GM18909 (cell line): ENCODE results near the gene BRD7.

Experiments used
- ATAC-seq: cut with Tn5 transposase; IDR thresholded peaks from one replicate; pipeline ENCODE4 v1.9.1; 2021; ENCODE audit warnings: mild to moderate bottlenecking; ENCODE audit not compliant: unreplicated experiment, poor library complexity

Gene BRD7

DNA sequence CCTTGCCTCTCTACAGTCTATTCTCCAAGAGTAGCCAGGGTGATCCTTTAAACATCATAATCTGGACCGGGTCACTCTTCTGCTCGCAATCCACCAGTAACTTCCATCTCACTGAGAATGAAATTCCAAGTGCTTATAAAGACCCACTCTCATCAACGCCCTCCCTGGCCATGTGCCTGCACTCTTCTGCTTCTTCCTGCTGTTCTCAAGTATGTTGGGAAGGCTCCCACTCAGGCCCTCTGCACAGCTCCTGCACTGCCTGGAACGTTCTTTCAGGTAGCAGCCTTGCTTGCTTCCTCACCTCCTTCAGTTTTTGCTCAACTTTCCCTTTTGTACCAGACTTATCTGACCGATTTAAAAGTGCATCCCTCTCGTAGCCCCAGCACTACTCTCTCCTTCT, 44.4 kb downstream of the BRD7 start:
- no peak for ATAC-seq

DNA sequence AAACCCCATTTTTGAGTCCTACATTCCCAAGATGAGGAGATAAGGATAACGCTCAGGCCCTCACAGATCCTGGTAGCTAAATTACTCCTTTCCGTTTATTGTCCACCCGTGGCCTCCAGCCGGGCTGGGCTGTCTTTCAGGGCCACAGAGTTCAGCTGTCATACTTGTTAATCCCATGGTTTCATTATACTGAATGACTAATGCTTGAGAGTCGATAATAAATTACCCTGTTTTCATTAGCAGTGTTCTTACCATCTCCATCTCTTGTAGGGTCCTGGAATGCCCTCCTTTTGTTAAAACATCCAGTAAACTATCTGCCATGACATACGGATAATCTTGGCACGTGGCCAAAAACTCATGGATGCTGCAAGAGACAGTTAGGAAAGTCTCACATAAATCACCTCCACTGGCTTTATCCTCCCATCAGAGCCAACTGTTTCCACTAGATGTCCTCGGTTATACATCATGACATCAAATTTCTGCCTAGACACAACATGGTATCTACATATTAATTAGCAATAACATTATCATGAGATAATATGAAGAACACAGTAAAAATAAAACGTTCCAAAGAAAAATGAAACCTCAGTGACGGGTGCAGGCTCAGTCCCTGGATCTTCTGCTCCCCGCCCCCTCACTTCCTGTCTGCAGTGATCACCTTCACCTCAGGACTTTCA, 45.3 kb downstream of the BRD7 start:
- ATAC-seq: no peak

DNA sequence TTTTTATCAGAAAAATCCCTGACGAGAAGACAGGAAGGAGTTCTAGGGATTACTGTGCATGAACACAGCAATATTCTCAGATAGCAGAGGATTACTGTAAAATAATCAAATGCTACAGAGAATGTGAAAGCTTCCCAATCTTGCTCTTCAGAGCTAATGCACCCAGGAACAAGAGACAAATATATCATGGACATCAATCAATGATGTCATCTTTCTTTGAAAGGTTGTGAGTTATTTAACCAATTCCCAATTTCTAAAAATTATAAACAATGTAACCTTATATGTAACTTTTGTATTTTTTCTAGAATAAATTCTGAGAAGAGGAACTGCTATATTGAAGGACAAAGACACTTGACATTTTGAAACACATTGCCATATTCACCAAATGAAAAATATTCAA, 46.5 kb downstream of the BRD7 start:
- ATAC-seq: no peak

DNA sequence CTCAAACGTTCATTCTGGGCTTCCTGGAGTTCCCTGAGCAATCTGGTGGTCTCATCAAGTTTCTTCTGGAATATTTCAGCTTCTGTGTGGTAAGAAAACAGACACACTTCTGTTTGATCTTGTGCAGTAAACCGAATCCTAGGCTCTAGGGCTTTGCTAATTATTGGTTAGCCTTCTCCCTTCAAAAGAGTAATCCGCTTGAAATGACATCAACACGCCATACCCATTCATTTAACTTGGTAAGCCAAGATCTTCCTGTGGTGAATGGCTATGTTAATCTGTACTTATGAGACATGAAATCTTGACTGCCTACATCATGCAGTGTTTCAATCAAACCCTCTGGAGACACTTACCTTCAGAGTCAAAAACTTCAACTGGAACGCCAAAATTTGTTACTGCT, 48.5 kb downstream of the BRD7 start:
- no peak for ATAC-seq

DNA sequence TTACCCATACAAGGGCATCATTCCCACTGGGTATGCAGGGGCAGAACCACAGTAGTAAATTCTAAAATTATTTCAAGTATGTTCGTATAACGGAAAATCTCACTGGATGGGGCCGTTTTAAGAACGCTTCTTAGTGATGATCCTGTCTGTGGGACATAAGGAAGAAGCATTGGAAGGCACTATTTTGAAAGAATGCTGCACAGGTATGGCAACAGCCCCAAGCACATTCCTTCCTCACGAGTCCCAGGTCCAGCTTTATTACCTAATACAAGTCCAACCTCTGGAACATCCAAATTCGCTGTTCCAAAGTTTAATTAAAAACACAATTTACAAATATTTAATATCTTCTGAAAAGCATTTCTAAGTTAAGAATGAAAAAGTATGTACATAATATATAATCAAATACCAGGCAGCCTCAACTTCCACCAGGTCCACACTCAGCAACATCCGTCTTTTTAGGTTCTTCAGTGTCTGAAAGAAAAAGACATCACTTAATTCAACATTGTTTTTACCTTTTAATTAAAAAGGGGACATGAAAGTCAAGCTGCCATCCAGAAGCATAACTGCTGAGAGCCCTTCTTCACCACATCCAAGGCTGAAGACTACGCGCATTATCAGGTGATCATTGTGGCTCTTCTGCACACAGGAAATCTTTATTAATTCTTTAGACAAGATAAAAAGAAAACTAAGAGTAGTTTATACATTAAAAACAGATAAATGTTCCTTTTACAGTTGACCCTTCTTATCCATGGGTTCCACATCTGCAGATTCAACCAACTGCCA, 49.8 kb downstream of the BRD7 start:
- no peak for ATAC-seq

DNA sequence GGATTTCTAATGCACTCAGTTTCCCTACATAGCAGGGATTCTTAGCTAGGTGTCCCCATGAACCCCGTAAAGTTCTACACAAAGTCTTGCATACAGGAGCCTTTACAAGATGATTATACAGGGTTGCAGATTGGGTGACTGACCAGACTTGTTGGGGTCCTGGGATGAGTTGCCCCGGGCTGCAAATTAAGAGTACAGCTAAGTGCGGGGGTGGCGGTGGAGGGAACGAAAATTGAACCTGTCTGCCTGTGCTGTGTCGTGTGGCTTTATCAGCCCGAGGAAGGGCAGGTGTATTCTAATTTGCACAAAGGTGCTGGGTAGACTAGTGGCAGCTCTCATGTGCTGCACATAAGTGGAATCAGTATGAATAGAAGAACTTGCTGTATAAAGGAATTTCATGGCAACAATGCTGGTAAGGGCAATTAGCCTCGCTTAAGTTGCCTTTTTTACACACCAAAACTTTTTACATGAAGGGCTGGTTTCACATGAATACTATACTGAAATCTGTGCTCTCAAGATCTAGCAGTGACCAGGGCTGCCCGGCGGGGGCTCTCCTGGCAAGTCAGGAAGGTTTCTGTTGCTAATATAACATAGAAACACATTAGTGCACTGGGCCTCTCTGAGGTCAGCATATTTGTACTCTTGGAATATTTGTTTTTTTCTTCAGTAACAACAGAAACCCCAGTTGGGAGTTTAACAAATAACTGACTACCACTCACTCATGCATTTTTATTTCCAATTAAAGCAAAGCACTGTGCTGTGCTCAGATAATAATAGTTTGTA, 51.7 kb downstream of the BRD7 start:
- ATAC-seq: no peak

DNA sequence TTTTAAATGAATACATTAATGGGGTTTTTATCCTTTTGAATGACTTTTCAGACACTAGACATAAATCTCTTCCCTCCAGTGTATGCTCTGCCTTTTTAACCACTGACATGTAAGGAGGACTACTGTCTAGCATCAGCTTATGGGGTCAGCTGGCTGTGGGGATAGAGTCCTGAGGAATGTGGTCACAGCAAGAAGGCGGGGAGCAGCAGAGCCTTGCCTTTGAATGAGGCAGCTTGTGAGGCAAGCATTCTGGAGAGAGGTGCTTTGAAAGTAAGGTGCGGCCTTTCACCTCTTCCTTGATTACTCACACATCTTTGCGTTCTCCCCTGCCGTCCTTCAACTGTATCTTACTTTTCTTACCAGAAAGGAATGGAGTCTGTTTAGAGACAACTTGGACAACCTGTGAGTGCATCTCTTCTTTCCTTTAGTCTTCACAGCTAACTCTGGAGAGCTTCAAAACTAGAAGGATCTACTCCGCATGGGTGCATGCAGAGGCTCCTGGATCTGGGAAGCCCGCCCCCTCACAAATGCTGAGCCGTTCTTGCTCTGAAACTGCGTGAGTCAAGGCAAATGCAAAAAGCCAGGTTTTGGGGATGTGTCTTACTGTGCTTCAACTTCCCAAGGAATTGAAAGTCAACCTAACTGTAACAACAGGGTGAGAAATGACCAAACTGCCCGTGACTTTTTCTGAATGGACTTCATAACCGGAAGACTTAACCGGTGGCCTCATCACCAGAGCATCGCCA, 52.5 kb downstream of the BRD7 start:
- no peak for ATAC-seq

DNA sequence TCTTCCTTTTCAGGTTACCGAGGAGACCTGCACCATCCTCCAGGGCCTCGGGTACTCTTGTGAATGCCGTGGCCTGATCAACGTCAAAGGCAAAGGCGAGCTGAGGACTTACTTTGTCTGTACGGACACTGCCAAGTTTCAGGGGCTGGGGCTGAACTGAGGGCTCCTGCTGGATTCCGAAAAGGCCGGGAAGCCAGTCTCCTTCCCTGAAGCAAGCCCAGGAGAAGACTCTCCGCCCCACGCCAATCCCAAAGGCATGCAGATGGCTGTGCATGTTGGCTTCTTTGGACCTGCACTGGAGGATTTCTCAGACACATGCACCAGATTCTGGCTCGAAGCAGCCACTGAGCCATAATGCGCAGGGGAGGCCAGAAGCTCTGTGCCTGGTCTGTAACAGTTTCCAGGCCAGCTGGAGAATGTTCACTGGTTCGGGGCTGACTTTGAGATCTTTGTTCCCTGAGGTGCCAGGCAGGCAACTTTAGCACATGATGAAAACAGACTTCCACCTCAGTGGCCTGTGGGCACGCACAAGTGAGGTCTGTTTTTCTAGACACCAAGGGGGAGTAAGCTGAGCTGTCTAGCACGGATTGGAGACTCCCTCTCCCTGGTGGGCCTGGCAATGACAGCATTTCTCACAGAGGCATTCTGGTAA, 53.3 kb downstream of the BRD7 start:
- no peak for ATAC-seq

DNA sequence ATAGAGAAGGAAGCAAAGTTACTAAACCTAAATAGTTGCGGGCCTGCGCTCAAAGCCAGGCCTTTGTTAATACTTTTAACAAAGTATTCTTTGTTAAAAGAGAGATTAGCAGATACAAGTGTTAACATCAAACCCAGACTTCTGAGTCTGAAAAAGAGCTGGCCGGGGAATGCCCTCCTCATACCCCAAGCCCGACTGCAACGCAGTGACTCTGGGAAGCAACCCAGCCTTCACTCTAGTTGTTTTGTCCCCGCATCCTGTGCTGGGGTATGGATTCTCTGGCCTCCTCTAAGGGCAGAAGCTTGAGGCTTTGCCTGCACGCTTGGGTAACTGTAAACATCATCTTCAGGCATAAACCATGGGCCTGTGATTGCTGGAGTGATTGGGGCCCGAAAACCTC, 54.1 kb downstream of the BRD7 start:
- no peak for ATAC-seq

DNA sequence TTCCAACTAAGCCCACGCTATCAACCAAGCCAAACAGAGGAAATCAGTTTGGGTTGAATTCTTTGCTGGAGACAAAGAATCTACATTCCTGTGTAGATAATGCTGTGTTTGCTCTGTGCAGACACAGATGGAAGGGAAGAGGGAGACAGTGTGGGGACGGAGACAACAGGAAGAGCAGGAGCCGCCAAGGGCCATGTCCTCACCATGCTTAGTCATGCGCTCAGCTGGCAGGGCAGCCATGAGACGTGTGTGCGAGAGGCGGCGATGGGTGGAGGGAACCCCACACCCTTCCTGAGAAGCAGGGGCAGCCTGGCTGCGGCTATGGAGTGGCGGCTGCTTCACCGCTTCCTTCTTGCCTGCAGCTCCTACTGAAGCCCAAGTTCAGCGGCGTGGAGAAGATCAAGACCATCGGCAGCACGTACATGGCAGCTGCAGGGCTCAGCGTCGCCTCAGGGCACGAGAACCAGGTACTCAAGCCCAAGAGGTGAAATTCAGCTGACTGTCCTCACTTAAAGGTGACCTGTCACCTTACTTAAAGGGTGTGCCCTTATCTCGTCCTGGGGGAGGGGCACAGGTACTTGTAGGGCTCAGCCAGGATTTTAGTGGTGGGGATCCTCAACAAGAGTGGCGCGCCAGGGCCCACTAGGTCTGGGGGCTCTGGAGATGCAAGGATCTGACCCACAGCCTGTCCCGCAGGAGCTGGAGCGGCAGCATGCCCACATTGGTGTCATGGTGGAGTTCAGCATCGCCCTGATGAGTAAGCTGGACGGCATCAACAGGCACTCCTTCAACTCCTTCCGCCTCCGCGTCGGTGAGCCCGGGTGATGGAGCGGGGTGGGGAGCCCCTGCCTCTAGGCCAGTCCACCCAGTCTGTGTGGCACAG, 55.0 kb downstream of the BRD7 start:
- no peak for ATAC-seq

DNA sequence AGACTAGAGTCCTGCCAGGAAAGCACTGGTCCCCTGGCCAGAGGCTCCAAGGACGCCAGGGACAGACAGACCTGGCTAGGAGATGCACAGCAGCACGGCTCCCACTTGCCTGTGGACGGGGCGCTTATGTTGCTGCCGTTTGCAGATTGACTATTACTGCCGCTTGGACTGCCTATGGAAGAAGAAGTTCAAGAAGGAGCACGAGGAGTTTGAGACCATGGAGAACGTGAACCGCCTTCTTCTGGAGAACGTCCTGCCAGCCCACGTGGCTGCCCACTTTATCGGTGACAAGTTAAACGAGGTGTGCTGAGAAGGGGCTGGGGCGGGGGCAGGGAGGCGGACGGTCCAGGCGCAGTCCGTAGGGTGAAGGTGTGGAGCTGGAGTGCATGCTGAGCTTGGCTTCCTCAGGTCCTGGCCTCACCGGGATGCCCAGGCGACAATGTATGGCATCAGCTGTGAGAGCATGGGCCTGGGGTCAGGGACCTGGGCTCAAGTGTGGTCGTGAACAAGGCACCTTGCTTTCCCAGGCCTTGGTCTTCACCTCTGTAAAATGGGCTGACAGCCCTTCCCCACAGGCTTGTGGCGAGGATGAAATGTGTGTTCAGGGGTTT, 56.8 kb downstream of the BRD7 start:
- ATAC-seq: no peak

DNA sequence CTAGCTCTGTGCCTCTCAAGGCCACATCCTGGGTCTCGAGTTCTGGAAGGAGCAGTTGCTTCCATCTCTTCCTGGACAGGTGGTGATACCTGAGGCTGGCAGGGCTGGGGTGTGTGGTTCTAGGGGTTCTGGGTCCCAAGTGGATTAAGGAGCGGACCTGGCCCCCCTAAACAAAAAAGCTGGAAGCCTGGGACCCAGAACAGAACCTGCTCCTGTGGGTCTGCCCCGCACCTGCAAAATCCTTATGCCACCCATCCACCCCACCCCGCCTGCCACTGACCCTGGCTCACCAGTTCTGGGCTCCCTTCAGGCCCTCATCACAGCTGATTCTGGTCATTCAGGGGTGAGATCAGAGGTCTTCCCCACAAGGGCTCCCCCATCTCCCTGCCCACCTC, 57.7 kb downstream of the BRD7 start:
- ATAC-seq: no peak

DNA sequence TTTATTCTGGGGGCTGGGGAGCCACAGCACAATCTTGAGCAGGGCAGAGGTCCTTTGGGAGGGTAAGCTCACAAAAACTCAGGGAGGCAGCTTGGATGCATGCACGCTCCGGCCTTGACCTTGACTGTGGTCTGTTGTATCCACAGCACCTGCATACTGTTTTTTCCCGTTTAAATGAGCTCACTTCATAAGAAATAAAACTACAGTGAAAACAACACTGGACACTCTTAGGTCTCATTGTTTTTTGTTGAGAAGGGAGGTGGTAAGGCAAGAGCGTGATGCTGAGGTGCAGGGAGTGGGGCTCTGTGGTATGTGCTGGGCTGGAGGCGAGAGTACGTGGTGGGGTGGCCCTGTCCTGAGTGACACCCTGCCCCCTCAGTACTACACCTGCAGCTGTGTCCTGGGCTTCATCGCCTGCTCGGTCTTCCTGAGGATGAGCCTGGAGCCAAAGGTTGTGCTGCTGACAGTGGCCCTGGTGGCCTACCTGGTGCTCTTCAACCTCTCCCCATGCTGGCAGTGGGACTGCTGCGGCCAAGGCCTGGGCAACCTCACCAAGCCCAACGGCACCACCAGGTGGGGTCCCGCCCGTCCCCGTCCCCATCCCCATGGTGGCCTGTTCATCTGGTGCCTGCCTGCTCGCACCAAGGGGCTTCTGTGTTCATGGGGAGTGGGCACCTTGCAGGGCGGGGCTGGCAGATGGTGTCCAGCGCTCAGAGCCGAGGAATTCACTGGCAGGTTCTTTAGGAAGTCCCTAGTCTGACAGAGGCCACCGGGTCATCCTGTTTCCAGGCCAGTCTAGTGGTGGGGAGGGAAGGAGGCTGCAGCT, 58.3 kb downstream of the BRD7 start:
- no peak for ATAC-seq

DNA sequence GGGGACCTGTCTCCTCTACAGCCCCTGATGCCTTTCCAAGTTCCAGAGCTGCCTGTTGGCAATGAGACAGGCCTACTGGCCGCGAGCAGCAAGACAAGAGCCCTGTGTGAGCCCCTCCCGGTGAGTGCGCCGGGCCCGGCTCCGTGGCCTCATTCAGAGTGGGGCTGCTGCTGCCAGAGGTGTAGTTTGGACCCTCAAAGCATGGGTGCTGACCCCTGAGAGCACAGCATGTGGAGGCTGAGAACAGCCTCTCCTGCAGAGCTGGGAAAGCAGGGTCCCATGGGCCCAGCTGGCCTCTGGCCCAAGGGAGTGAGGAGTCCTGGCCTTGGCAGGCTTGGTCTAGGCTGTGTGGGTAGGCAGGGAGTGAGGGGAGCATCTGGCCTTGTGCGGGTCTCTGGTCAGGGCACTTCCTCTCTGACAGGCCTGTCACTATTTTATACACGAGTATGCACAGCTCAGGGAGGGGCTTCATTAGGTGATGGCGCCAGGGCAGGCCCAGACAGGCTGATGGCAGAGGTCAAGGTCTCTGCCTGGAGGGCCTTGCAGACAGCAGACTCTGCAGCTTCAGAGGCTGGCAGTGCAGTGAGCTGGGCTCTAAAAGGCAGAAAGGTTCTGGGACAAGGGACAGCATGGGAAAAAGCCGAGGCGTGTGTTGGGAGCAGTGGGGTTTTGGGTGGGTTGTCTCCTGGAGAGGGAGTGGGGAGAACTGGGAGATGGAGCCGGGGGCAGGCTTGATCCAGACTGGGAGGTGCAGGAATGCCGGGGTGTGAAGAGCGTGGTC, 59.1 kb downstream of the BRD7 start:
- no peak for ATAC-seq

DNA sequence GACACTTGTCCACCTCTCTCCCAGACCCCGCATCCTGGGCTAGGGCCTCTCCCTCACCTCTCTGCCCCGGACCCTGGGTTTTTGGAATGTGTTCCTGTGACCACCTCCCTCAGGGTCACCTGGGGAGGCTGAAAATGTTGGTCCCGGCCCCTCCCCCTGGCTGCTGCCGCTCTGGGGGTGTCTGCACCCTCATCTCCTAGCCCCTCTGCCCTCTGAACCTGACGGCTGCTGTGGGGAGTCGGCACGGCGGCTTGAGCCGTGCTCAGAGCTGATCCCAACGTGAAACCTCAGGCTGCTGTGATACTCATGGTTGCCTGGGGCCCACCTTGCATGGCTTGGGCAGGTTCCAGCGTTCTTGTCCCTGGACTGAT, 59.6 kb downstream of the BRD7 start:
- ATAC-seq: no peak

DNA sequence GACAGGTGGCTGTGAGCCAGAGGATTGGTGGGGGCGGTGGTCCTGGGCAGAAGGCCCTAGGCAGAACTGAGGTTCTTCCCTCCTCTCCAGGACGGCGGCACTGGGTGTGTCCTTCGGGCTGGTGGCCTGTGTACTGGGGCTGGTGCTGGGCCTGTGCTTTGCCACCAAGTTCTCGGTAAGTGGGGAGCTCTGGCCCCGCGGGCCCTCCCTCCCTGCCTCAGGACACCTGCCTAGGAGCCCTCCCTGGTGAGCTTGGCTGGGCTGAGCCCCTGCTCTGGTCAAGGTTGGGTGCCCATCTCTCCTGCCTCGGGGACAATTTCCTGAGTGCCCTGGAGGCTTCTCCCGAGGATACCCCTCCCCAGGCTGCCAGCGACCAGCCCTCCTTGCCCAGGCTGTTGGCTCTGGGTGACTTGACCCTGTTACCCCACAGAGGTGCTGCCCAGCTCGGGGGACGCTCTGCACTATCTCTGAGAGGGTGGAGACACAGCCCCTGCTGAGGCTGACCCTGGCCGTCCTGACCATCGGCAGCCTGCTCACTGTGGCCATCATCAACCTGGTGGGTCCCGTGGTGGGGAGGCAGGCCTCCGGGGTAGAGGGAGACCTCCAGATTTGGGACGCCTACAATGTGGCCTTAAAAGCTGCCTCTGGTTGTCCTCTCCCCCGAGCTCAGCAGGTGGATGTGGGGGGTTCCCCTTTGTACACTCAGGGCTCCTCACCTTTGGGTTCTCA, 60.4 kb downstream of the BRD7 start:
- no peak for ATAC-seq

DNA sequence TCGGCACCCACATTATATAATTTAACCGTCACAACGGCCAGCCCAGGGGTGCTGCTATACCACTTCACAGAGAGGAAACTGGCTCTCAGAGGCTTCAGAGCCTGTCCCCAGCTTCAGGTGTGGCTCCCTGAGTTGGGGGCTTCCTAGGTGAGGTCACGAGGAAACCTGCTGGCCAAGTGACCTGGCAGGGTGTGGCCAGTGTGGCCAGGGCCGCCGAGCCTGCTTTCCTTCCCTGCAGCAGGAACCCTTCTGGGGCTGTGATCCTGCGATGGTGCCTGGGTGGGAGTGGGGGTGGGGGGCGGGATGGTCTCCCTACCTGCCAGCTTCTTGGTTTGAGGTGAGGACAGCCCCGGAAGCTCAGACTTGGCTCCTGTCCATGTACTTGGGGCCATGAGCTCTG, 62.5 kb downstream of the BRD7 start:
- ATAC-seq: no peak
